ENCODE data around the gene PBLD. TPM values are rescaled to one million over a fixed set of nuclear protein-coding genes. Genes with fewer than 3 reads are reported as not detected.

The PBLD gene
- total and polyA plus RNA-seq, 5 donors from 2014 or later, result 0.85 to 1.5 (median 1.2) TPM

DNA sequence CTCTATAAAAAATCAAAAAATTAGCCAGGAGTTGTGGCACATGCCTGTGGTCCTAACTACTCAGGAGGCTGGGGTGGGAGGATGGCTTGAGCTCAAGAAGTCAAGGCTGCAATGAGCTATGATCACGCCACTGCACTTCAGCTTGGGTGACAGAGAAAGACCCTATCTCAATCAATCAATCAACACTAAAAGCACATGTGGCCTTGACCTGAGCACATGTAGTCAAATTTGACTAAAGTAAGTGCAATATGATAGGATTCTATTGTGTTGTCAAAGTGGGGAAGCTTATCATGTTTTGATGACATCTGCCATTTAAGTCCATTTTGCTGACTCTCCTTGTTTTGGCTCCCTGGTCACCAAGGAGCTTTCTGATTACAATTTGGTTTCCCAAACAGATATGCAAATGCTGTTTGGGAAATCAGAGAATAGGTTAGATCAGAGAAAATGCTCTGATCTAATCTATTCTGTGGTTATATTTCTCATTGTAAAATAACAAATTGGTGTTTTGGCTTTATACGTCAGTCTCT lies 57.1 kb downstream of the PBLD start:
- DNase-seq, result no peak
- Mint-ChIP-seq H3K27ac (no peak overlapping the region), H3K27me3 (peaks cover 4% of the 10 kb centered on the region), H3K9me3 (peaks cover 0 to 19% (median 5%) of the 10 kb centered on the region in 7 donors), H3K4me3 (no peak overlapping the region), H3K36me3 (peaks cover 3% of the 10 kb centered on the region), H3K4me1 (no peaks in the 10 kb centered on the region)
- no peak for ATAC-seq (ENCODE audit: low read depth in 2 of 2)
- H3K27me3 ChIP-seq (ENCODE audit: control insufficient read depth, insufficient read depth, low read length), result no peaks in the 10 kb centered on the region
- H3K4me1 ChIP-seq (ENCODE audit: control insufficient read depth, insufficient read depth, low read length, poor library complexity, severe bottlenecking), result no peaks in the 10 kb centered on the region
- H3K27ac ChIP-seq (ENCODE audit: insufficient read depth, low read length, poor library complexity, severe bottlenecking), result no peak overlapping the region
- no peaks in the 10 kb centered on the region for H3K36me3 ChIP-seq (ENCODE audit: control insufficient read depth, insufficient read depth, low read length)
- no peak overlapping the region for H3K4me3 ChIP-seq (ENCODE audit: low read depth, low read length)
- peaks cover 0 to 10% of the 10 kb centered on the region in 2 experiments for H3K9me3 ChIP-seq (ENCODE audit: control insufficient read depth in 2 of 2, low read length in 2 of 2)

DNA sequence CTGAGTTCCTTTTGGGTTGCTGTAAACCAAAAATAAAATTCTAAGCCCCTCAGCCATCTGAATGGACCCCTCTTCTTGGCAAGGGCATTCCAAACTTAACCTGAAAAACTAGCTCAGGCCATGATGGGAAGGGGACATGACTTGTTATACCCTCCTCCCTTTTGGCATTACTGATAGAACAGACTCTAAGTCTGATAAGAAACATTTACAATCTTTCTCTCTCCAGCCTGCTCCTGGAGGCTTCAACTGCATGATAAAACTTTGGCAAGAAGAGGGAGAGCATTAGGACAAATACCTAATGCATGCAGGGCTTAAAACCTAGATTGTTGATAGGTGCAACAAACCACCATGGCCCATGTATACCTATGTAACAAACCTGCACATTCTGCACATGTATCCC lies 59.9 kb downstream of the PBLD start:
- Histone ChIP-seq H3K27ac (ENCODE audit: insufficient read depth, low read length, poor library complexity, severe bottlenecking) (no peak overlapping the region), H3K9me3 (ENCODE audit: control insufficient read depth in 2 of 2, low read length in 2 of 2) (peaks cover 0 to 5% of the 10 kb centered on the region in 2 experiments), H3K4me1 (ENCODE audit: control insufficient read depth, insufficient read depth, low read length, poor library complexity, severe bottlenecking) (no peaks in the 10 kb centered on the region), H3K27me3 (ENCODE audit: control insufficient read depth, insufficient read depth, low read length) (no peaks in the 10 kb centered on the region), H3K4me3 (ENCODE audit: low read depth, low read length) (no peak overlapping the region), H3K36me3 (ENCODE audit: control insufficient read depth, insufficient read depth, low read length) (no peaks in the 10 kb centered on the region)
- Mint-ChIP-seq H3K27ac (no peak overlapping the region), H3K9me3 (peaks cover 0 to 12% (median 5%) of the 10 kb centered on the region in 7 donors), H3K4me3 (no peak overlapping the region), H3K36me3 (peaks cover 3% of the 10 kb centered on the region), H3K27me3 (peaks cover 10% of the 10 kb centered on the region), H3K4me1 (no peaks in the 10 kb centered on the region)
- no peak for ATAC-seq (ENCODE audit: low read depth in 2 of 2)
- no peak for DNase-seq

DNA sequence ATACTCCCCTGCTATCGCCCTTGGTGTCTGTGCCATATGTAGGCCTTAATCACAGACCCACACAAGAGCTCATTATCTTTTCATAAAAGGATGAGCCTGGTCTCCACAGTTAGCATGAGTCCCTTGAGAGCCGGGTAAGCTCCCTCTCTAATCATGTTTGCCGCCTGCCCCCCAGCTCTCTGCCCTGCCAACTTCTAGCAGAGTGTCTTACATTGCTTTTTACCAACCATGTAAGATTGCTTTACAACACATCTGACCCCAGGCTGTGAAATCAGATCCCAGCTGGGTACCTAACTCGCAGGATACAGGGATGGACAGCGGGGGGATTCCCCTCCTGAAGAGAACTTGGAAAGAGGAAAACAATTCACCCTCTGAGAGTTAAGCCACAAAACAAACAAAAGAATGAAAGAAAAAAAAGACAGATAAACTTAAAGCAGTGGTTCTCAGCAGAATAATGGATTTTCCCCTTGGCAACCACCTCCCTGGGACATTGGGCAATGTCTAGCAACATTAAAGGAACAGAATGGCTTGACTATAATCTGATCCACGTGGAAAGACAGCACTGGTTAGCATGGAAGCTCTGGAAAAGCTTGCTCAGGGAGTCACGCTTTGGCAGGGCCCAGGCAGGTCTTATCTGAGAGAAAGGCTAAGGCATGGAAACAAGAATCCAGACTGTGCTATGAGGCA lies 61.4 kb downstream of the PBLD start:
- no peaks in the 10 kb centered on the region for H3K36me3 Mint-ChIP-seq
- no peaks in the 10 kb centered on the region for H3K4me1 Mint-ChIP-seq
- Histone ChIP-seq H3K4me3 (ENCODE audit: low read depth, low read length) (no peak overlapping the region), H3K36me3 (ENCODE audit: control insufficient read depth, insufficient read depth, low read length) (no peaks in the 10 kb centered on the region), H3K27ac (ENCODE audit: insufficient read depth, low read length, poor library complexity, severe bottlenecking) (no peak overlapping the region), H3K9me3 (ENCODE audit: control insufficient read depth in 2 of 2, low read length in 2 of 2) (no peaks in the 10 kb centered on the region), H3K4me1 (ENCODE audit: control insufficient read depth, insufficient read depth, low read length, poor library complexity, severe bottlenecking) (no peaks in the 10 kb centered on the region), H3K27me3 (ENCODE audit: control insufficient read depth, insufficient read depth, low read length) (no peaks in the 10 kb centered on the region)
- peaks cover 14% of the 10 kb centered on the region for H3K27me3 Mint-ChIP-seq
- H3K4me3 Mint-ChIP-seq, result no peak overlapping the region
- peaks cover 0 to 8% (median 0%) of the 10 kb centered on the region in 7 donors for H3K9me3 Mint-ChIP-seq
- DNase-seq (no peak), ATAC-seq (ENCODE audit: low read depth in 2 of 2) (no peak)
- H3K27ac Mint-ChIP-seq, result no peak overlapping the region

DNA sequence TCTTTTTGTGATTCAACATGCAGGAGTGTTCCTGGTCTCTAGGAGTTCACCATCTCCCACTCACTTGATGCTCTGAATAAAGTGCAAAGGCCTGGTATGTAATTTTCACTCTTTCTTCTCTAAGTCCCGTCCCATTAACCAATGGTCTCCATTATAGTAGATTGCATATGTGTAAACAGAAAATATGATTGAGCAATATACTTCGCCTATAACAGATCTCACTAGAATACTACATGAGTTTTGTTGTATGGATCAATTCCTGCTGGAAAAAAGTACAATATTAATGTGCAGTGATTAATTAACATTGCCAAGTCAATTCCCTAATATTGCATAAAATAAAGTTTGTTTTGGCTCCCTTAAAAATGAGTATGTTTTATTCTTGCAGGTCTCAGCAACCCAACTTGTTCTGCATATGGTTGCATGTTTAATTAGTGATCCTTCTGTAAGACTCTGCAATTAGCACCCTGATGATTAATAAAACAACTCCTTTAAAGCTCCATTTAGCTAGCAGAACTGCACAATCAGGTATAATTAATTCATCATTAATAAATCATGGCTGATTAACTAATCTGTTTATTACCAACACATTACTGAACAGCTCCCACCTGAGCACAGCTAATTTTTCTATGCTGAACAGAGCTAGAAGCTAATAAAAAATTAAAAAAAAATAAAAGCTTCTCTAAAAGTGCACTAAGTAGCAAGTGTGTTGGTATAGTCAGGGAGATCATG lies 63.0 kb downstream of the PBLD start:
- ATAC-seq (ENCODE audit: low read depth in 2 of 2) (no peak), DNase-seq (no peak)
- peaks cover 0 to 5% (median 0%) of the 10 kb centered on the region in 7 donors for H3K9me3 Mint-ChIP-seq
- no peaks in the 10 kb centered on the region for H3K4me1 ChIP-seq (ENCODE audit: control insufficient read depth, insufficient read depth, low read length, poor library complexity, severe bottlenecking)
- no peak overlapping the region for H3K4me3 ChIP-seq (ENCODE audit: low read depth, low read length)
- H3K27me3 ChIP-seq (ENCODE audit: control insufficient read depth, insufficient read depth, low read length), result no peaks in the 10 kb centered on the region
- H3K9me3 ChIP-seq (ENCODE audit: control insufficient read depth in 2 of 2, low read length in 2 of 2), result no peaks in the 10 kb centered on the region
- no peak overlapping the region for H3K4me3 Mint-ChIP-seq
- no peaks in the 10 kb centered on the region for H3K36me3 ChIP-seq (ENCODE audit: control insufficient read depth, insufficient read depth, low read length)
- no peak overlapping the region for H3K27ac Mint-ChIP-seq
- no peaks in the 10 kb centered on the region for H3K36me3 Mint-ChIP-seq
- no peaks in the 10 kb centered on the region for H3K4me1 Mint-ChIP-seq
- no peak overlapping the region for H3K27ac ChIP-seq (ENCODE audit: insufficient read depth, low read length, poor library complexity, severe bottlenecking)
- H3K27me3 Mint-ChIP-seq, result peaks cover 14% of the 10 kb centered on the region

DNA sequence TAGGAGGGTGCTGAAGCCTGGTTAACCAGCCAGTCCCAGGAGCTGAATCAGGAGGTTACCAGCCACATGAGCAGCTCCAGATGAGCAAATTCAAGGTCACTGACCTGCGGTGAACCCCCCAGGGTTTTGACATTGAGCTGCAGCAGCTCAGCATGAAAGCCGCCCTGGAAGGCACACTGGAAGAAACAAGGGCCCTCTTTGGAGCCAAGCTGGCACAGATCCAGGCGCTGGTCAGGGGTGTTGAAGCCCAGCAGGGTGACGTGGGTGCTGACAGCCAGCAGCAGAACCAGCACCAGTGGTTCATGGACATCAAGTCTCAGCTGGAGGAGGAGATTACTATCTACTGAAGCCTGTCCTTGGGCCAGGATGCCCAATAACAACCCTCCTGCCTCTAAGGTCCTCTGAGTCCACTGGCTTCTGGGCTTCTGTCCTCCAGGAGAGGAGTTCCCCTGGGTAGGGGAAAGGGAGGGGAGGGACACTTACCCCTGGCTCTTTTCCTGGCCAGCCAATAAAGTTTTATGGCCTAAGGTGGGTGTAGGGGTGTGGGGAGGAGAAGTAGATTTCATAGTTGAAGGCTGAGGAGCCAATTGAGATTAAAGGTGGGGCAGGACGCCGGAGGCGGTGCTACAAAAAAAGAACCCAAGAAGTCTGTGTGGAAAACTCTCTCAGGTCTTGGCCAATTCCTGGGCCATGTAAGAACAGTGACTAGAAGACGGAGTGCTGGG lies 71.4 kb downstream of the PBLD start:
- Histone ChIP-seq H3K27ac (ENCODE audit: insufficient read depth, low read length, poor library complexity, severe bottlenecking) (no peak overlapping the region), H3K9me3 (ENCODE audit: control insufficient read depth in 2 of 2, low read length in 2 of 2) (no peaks in the 10 kb centered on the region), H3K36me3 (ENCODE audit: control insufficient read depth, insufficient read depth, low read length) (no peaks in the 10 kb centered on the region), H3K4me3 (ENCODE audit: low read depth, low read length) (no peak overlapping the region), H3K27me3 (ENCODE audit: control insufficient read depth, insufficient read depth, low read length) (no peaks in the 10 kb centered on the region), H3K4me1 (ENCODE audit: control insufficient read depth, insufficient read depth, low read length, poor library complexity, severe bottlenecking) (no peaks in the 10 kb centered on the region)
- Mint-ChIP-seq H3K4me3 (no peak overlapping the region), H3K27ac (no peak overlapping the region), H3K27me3 (peaks cover 21% of the 10 kb centered on the region), H3K36me3 (no peaks in the 10 kb centered on the region), H3K4me1 (no peaks in the 10 kb centered on the region), H3K9me3 (peaks cover 0 to 3% (median 0%) of the 10 kb centered on the region in 7 donors)
- DNase-seq (no peak), ATAC-seq (ENCODE audit: low read depth in 2 of 2) (no peak)

DNA sequence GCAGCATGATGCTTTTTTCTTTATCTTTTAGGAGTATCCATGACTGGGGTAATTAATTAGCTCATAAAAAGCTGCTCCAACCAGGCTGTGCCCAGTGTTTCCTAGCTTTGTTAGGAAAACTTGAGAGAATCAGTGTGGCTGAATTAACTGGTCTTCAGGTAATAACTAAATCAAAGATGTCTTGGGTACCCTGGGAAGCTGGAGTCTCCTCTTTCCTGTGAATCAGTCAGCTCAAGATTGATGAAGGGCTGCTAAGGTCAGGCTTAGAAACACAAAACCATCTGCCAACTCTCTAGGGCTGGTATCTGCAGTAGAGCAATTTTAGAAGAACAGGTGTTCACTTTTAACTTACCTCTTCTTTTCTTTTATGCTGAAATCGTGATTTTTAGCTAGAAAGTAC lies 79.4 kb downstream of the PBLD start:
- no peak for ATAC-seq (ENCODE audit: low read depth in 2 of 2)
- H3K27me3 Mint-ChIP-seq, result peaks cover 14% of the 10 kb centered on the region
- no peaks in the 10 kb centered on the region for H3K9me3 Mint-ChIP-seq
- Histone ChIP-seq H3K27ac (ENCODE audit: insufficient read depth, low read length, poor library complexity, severe bottlenecking) (no peak overlapping the region), H3K27me3 (ENCODE audit: control insufficient read depth, insufficient read depth, low read length) (peaks cover 6% of the 10 kb centered on the region), H3K9me3 (ENCODE audit: control insufficient read depth in 2 of 2, low read length in 2 of 2) (no peaks in the 10 kb centered on the region), H3K4me3 (ENCODE audit: low read depth, low read length) (no peak overlapping the region), H3K36me3 (ENCODE audit: control insufficient read depth, insufficient read depth, low read length) (no peaks in the 10 kb centered on the region), H3K4me1 (ENCODE audit: control insufficient read depth, insufficient read depth, low read length, poor library complexity, severe bottlenecking) (no peaks in the 10 kb centered on the region)
- H3K36me3 Mint-ChIP-seq, result no peaks in the 10 kb centered on the region
- H3K4me1 Mint-ChIP-seq, result peaks cover 0 to 4% (median 0%) of the 10 kb centered on the region in 4 donors
- no peak for DNase-seq
- H3K27ac Mint-ChIP-seq, result no peak overlapping the region
- H3K4me3 Mint-ChIP-seq, result no peak overlapping the region

DNA sequence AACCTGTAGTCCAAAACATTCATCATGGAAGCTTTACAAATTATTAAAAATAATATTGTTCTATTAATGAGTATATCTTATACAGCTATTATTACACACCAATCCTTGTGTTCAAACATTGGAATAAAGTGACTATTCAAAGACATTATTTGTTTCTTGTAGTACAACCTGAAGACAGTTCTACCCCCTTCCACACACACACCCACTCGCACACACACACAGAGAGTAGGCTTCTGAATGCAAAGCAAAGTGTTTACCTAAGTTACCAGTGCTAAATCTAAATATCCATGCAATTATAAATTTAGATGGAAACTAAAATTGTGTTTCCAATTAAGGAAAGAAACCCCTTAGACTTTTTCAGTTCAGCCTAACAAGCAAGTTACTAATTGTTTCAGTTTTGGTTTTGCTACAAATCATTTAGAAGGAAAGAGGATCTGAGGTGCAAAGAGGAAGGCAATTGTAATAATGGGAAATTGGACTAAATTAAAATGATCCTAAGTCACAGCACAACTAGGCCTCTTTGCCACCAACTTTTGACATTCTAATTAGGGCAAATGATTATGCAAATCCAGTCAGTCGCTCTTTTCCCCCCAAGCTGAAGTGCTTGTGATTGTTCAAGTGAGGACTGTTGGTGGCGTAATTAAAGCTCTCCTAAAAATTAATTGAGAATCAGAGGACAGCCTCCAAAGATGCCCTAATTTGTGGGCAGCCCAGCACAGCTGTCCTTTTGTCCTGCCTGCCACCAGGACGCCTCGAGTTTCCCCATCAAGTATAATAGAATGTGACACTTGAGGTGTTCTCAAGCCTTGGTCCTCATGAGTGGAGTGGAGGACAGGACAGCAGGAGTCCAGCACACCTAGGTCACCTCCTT lies 80.9 kb downstream of the PBLD start:
- H3K4me1 ChIP-seq (ENCODE audit: control insufficient read depth, insufficient read depth, low read length, poor library complexity, severe bottlenecking), result no peaks in the 10 kb centered on the region
- H3K9me3 ChIP-seq (ENCODE audit: control insufficient read depth in 2 of 2, low read length in 2 of 2), result no peaks in the 10 kb centered on the region
- peaks cover 17% of the 10 kb centered on the region for H3K27me3 Mint-ChIP-seq
- no peak for ATAC-seq (ENCODE audit: low read depth in 2 of 2)
- no peak overlapping the region for H3K4me3 Mint-ChIP-seq
- DNase-seq, result no peak
- H3K27me3 ChIP-seq (ENCODE audit: control insufficient read depth, insufficient read depth, low read length), result peaks cover 6% of the 10 kb centered on the region
- H3K9me3 Mint-ChIP-seq, result no peaks in the 10 kb centered on the region
- H3K36me3 ChIP-seq (ENCODE audit: control insufficient read depth, insufficient read depth, low read length), result no peaks in the 10 kb centered on the region
- H3K27ac Mint-ChIP-seq, result no peak overlapping the region
- H3K4me1 Mint-ChIP-seq, result peaks cover 0 to 4% (median 0%) of the 10 kb centered on the region in 4 donors
- H3K4me3 ChIP-seq (ENCODE audit: low read depth, low read length), result no peak overlapping the region
- no peaks in the 10 kb centered on the region for H3K36me3 Mint-ChIP-seq
- no peak overlapping the region for H3K27ac ChIP-seq (ENCODE audit: insufficient read depth, low read length, poor library complexity, severe bottlenecking)

All from CD4-positive, CD25-positive, alpha-beta regulatory T cell (primary cell).